GM12878 (cell line): ENCODE measurements around the gene WSCD2. TPM values are rescaled to one million over a fixed set of nuclear protein-coding genes. Genes with fewer than 3 reads are reported as not detected.

Experiments used
- ATAC-seq: fragments of 200-7000 bp; cut with Tn5 transposase; 3 replicates; pipeline ENCODE4 v1.9.1; 2020; ENCODE audit warnings: mild to moderate bottlenecking, moderate library complexity
- BruUV-seq: library from RNA; stranded (reverse); fragments of 400-500 nt; replicated peaks from 2 replicates; lab custom pipeline; 2021; lab: Mats Ljungman, UMichigan
- CTCF ChIA-PET: fragments of 300-600 bp; sonication (Branson Sonifier 250); formaldehyde crosslinking; extraction: SDS; loops from one replicate; lab custom pipeline; 2021; ENCODE audit warnings: inconsistent platforms; lab: Yijun Ruan, JAX
- POLR2A ChIA-PET: fragments of 350-600 bp; formaldehyde crosslinking; extraction: SDS; loops from one replicate; lab custom pipeline; 2021; ENCODE audit warnings: inconsistent platforms; lab: Charles Lee
- RAD21 ChIA-PET: fragments of 300-600 bp; sonication (Branson Sonifier 250); formaldehyde crosslinking; loops from one replicate; lab custom pipeline; 2023; ENCODE audit warnings: antibody characterized with exemption; ENCODE audit not compliant: unreplicated experiment; lab: Charles Lee
- SMC1A ChIA-PET: fragments of 300-600 bp; sonication (Branson Sonifier 250); formaldehyde crosslinking; loops from one replicate; lab custom pipeline; 2023; ENCODE audit not compliant: unreplicated experiment, uncharacterized antibody; lab: Charles Lee
- DNase-seq: peaks from one replicate; pipeline ENCODE4 v3.0.0-alpha.2; 2011; ENCODE audit warnings: low read depth, low spot score
- FAIRE-seq: peaks from 3 replicates; lab custom pipeline; 2011; peaks lifted over from hg19 to GRCh38; lab: Jason Lieb, UNC
- H2AFZ ChIP-seq: 2 replicates; pipeline ENCODE4 v1.6.0; 2011; ENCODE audit warnings: low read depth, low read length, control low read depth; ENCODE audit not compliant: control insufficient read depth
- H3K27ac ChIP-seq: 2 replicates; pipeline ENCODE4 v1.5.1; 2011; ENCODE audit warnings: control low read depth; ENCODE audit not compliant: control insufficient read depth, insufficient read depth
- H3K27me3 ChIP-seq, 2 experiments: replicated peaks in 1 of 2; 2 replicates each; pipeline versions ENCODE4 v1.6.0 to v1.6.1; 2011; ENCODE audit warnings: low read length in 1 of 2; ENCODE audit not compliant: control insufficient read depth in 2 of 2, insufficient read depth in 2 of 2
- H3K36me3 ChIP-seq, 2 experiments: 2 replicates each; pipeline ENCODE4 v1.5.1; 2011; ENCODE audit warnings: low read length in 1 of 2; ENCODE audit not compliant: control insufficient read depth in 2 of 2, insufficient read depth in 2 of 2
- H3K4me1 ChIP-seq: 2 replicates; pipeline ENCODE4 v1.6.1; 2011; ENCODE audit warnings: mild to moderate bottlenecking, low read length, moderate library complexity, mixed read lengths; ENCODE audit not compliant: control insufficient read depth, insufficient read depth
- H3K4me2 ChIP-seq: 2 replicates; pipeline ENCODE4 v1.6.0; 2011; ENCODE audit warnings: control low read depth; ENCODE audit not compliant: control insufficient read depth, insufficient read depth
- H3K4me3 ChIP-seq: fragments of 200-600 bp; sonication (generic); 2 replicates; pipeline ENCODE4 v1.5.1; 2016
- H3K79me2 ChIP-seq: 2 replicates; pipeline ENCODE4 v1.6.0; 2011; ENCODE audit warnings: low read length; ENCODE audit not compliant: control insufficient read depth, insufficient read depth
- H3K9ac ChIP-seq: 2 replicates; pipeline ENCODE4 v1.8.0; 2011; ENCODE audit warnings: low read length, control low read depth, mixed read lengths; ENCODE audit not compliant: control insufficient read depth, insufficient read depth
- H3K9me3 ChIP-seq: replicated peaks from 3 replicates; pipeline ENCODE4 v1.5.1; 2011; ENCODE audit warnings: mild to moderate bottlenecking, low read length; ENCODE audit not compliant: control insufficient read depth, insufficient read depth
- H4K20me1 ChIP-seq: 2 replicates; pipeline ENCODE4 v1.6.0; 2011; ENCODE audit not compliant: control insufficient read depth, insufficient read depth
- BCL11A ChIP-seq: IDR thresholded peaks from 2 replicates; pipeline ENCODE4 v1.6.1; 2011; ENCODE audit warnings: low read depth, low read length
- EGR1 ChIP-seq, 2 experiments: IDR thresholded peaks; 1 replicate in 1 of 2; 2 replicates in 1 of 2; pipeline ENCODE4 v1.6.1; 2011 to 2012; ENCODE audit warnings: low read depth in 2 of 2, low read length in 2 of 2, borderline replicate concordance in 1 of 2, mild to moderate bottlenecking in 1 of 2, moderate library complexity in 1 of 2
- ESRRA ChIP-seq: IDR thresholded peaks from 2 replicates; pipeline ENCODE4 v1.6.1; 2012; ENCODE audit warnings: mild to moderate bottlenecking, low read length, improper control_type of control experiment
- FOS ChIP-seq: IDR thresholded peaks from 3 replicates; pipeline ENCODE4 v1.6.1; 2011; ENCODE audit warnings: borderline replicate concordance; ENCODE audit not compliant: insufficient read length; ENCODE audit errors: extremely low read depth
- IRF4 ChIP-seq: IDR thresholded peaks from 2 replicates; pipeline ENCODE4 v1.6.1; 2011; ENCODE audit warnings: low read depth, low read length
- JUND ChIP-seq: IDR thresholded peaks from 2 replicates; pipeline ENCODE4 v1.6.1; 2012; ENCODE audit warnings: low read depth, mild to moderate bottlenecking, low read length, improper control_type of control experiment, moderate library complexity
- KDM1A ChIP-seq: fragments of 200-600 bp; sonication (generic); IDR thresholded peaks from 2 replicates; pipeline ENCODE4 v1.6.1; 2016; ENCODE audit warnings: borderline replicate concordance
- KLF5 ChIP-seq: fragments of 450-650 bp; IDR thresholded peaks from 2 replicates; pipeline ENCODE4 v1.6.1; 2014; ENCODE audit warnings: mild to moderate bottlenecking; ENCODE audit not compliant: partially characterized antibody
- MTA3 ChIP-seq: IDR thresholded peaks from 2 replicates; pipeline ENCODE4 v1.6.1; 2012; ENCODE audit warnings: low read length, inconsistent platforms, borderline replicate concordance
- NFYA ChIP-seq: IDR thresholded peaks from 2 replicates; pipeline ENCODE4 v1.6.1; 2011; ENCODE audit warnings: low read depth, mild to moderate bottlenecking, low read length, improper control_type of control experiment, borderline replicate concordance
- PAX8 ChIP-seq: fragments of 450-650 bp; IDR thresholded peaks from 2 replicates; pipeline ENCODE4 v1.6.1; 2017; ENCODE audit warnings: mild to moderate bottlenecking, moderate library complexity
- PKNOX1 ChIP-seq: fragments of 450-650 bp; IDR thresholded peaks from 2 replicates; pipeline ENCODE4 v1.6.1; 2016; ENCODE audit warnings: mild to moderate bottlenecking
- POU2F2 ChIP-seq: IDR thresholded peaks from 3 replicates; pipeline ENCODE4 v1.6.1; 2011; ENCODE audit warnings: low read depth, mild to moderate bottlenecking, low read length, borderline replicate concordance
- SUZ12 ChIP-seq: fragments of 200-600 bp; sonication (generic); IDR thresholded peaks from one replicate; pipeline ENCODE4 v1.6.1; 2018; ENCODE audit warnings: antibody characterized with exemption, mild to moderate bottlenecking; ENCODE audit not compliant: unreplicated experiment
- TARDBP ChIP-seq: IDR thresholded peaks from 2 replicates; pipeline ENCODE4 v1.6.1; 2016; ENCODE audit warnings: borderline replicate concordance
- YY1 ChIP-seq: IDR thresholded peaks from 2 replicates; pipeline ENCODE4 v1.6.1; 2011; ENCODE audit warnings: low read depth, mild to moderate bottlenecking, low read length
- ZNF384 ChIP-seq: IDR thresholded peaks from 2 replicates; pipeline ENCODE4 v1.6.1; 2012; ENCODE audit warnings: low read depth, mild to moderate bottlenecking, low read length, improper control_type of control experiment, borderline replicate concordance
- WGBS: methylation state at CpG from one replicate; pipeline ENCODE4 v1.1.6; 2016; ENCODE audit warnings: low lambda C conversion rate; ENCODE audit not compliant: insufficient replicate concordance, insufficient coverage; ENCODE audit errors: missing lambda C conversion rate; 5-methylcytosine and 5-hydroxymethylcytosine counted together
- in situ Hi-C: fragments of 300-500 bp; cut with MboI; formaldehyde crosslinking; loops from 9 replicates; pipeline ENCODE4 v1.14.3; 2018; ENCODE audit warnings: mixed read lengths
- intact Hi-C: fragments of 100-400 bp; cut with micrococcal nuclease; formaldehyde crosslinking; loops from one replicate; pipeline ENCODE4 v1.14.2; 2022; ENCODE audit not compliant: unreplicated experiment
- polyA plus RNA-seq, 11 experiments: library from polyadenylated mRNA; depleted of rRNA in 4 of 11; unstranded in 6 of 11; stranded (reverse) in 5 of 11; fragments of >200 nt; fragmentation: Nextera tagmentation in 4 of 11; fragmentation: Illumina TruSeq in 1 of 11; extraction: Ambion mirVana in 4 of 11; extraction: Trizol in 1 of 11; gene quantifications; 1 replicate in 1 of 11; 2 replicates in 10 of 11; pipeline versions ENCODE4 v1.2.1 to v1.2.3, GENCODE V29; 2011 to 2016; ENCODE audit warnings: inconsistent platforms in 2 of 11, missing spikeins in 2 of 11, low read depth in 1 of 11
- total RNA-seq, 4 experiments: library from RNA; depleted of rRNA in 3 of 4; stranded (reverse); fragments of >200 nt in 3 of 4; fragmentation: Illumina TruSeq in 1 of 4; extraction: Trizol in 1 of 4; gene quantifications; 2 replicates each; pipeline versions ENCODE4 v1.2.1 to v1.2.3, GENCODE V29; 2013 to 2021
- TF ChIP-seq, protein P1 (sequence below): IDR thresholded peaks from 2 replicates; pipeline ENCODE4 v1.6.1; 2011; ENCODE audit warnings: low read depth, mild to moderate bottlenecking, low read length, moderate library complexity, borderline replicate concordance; ENCODE audit errors: extremely low read depth
- TF ChIP-seq, protein P2 (sequence below): fragments of 450-650 bp; formaldehyde crosslinking; IDR thresholded peaks from 2 replicates; pipeline ENCODE4 v1.5.0; 2022; ENCODE audit warnings: mild to moderate bottlenecking, missing genetic modification characterization

Gene WSCD2
- total and polyA plus RNA-seq, 10 of the 15 experiments (the other 5 are each of a cell fraction or from before 2014, with no cell fraction given) = 0.41 TPM; not detected in 9

- WGBS = 25% methylated on average over 4 of the region's 4 CpGs
- TF ChIP-seq ESRRA (no peak), PAX8 (no peak), PKNOX1 (no peak), NFYA (no peak), FOS (no peak), TARDBP (no peak), JUND (no peak), ZNF384 (no peak), SUZ12 (no peak), MTA3 (no peak), BCL11A (no peak), KLF5 (no peak), IRF4 (no peak), KDM1A (no peak), YY1 (no peak), EGR1 (IDR thresholded peaks at IDR 0.05; ENCODE audit: borderline replicate concordance in 1 of 2, low read depth in 2 of 2, low read length in 2 of 2) (no peak), POU2F2 (no peak)
- TF ChIP-seq, protein P1, sequence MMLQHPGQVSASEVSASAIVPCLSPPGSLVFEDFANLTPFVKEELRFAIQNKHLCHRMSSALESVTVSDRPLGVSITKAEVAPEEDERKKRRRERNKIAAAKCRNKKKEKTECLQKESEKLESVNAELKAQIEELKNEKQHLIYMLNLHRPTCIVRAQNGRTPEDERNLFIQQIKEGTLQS = no peak
- TF ChIP-seq, protein P2, sequence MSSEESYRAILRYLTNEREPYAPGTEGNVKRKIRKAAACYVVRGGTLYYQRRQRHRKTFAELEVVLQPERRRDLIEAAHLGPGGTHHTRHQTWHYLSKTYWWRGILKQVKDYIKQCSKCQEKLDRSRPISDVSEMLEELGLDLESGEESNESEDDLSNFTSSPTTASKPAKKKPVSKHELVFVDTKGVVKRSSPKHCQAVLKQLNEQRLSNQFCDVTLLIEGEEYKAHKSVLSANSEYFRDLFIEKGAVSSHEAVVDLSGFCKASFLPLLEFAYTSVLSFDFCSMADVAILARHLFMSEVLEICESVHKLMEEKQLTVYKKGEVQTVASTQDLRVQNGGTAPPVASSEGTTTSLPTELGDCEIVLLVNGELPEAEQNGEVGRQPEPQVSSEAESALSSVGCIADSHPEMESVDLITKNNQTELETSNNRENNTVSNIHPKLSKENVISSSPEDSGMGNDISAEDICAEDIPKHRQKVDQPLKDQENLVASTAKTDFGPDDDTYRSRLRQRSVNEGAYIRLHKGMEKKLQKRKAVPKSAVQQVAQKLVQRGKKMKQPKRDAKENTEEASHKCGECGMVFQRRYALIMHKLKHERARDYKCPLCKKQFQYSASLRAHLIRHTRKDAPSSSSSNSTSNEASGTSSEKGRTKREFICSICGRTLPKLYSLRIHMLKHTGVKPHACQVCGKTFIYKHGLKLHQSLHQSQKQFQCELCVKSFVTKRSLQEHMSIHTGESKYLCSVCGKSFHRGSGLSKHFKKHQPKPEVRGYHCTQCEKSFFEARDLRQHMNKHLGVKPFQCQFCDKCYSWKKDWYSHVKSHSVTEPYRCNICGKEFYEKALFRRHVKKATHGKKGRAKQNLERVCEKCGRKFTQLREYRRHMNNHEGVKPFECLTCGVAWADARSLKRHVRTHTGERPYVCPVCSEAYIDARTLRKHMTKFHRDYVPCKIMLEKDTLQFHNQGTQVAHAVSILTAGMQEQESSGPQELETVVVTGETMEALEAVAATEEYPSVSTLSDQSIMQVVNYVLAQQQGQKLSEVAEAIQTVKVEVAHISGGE (CRISPR knock-in tag) = no peak
- Histone ChIP-seq H4K20me1 (no peaks in the 10 kb centered on the region), H3K36me3 (no peaks in the 10 kb centered on the region), H3K9ac (no peak overlapping the region), H3K27ac (no peak overlapping the region), H3K79me2 (no peaks in the 10 kb centered on the region), H3K27me3 (peaks cover 0 to 1% of the 10 kb centered on the region in 2 experiments; a peak in 2 of 4 replicates), H3K4me1 (no peaks in the 10 kb centered on the region), H2AFZ (no peak overlapping the region), H3K4me2 (no peak overlapping the region), H3K4me3 (no peak overlapping the region), H3K9me3 (no peaks in the 10 kb centered on the region)
- CTCF ChIA-PET = no interaction called here
- in situ Hi-C loops (no loop called here), intact Hi-C loops (no loop called here)
- DNase-seq (no peak), ATAC-seq (no peak), FAIRE-seq (no peak)
- SMC1A ChIA-PET = no interaction called here
- BruUV-seq = no TSS peak
- RAD21 ChIA-PET = no interaction called here
- POLR2A ChIA-PET = no interaction called here
Observed at GRCh38 chr12:108162207-108162606, 33.1 kb downstream of the WSCD2 start.
